Activated CD4-positive, CD25-positive, alpha-beta regulatory T cell (primary cell): ENCODE measurements around the gene GATC.
A peak's percentile ranks its signal among the peaks of the same experiment; 100 is the strongest.
"Not testable (repeated sequence)": the region's sequence is repeated elsewhere in the genome, so short reads cannot be mapped to it uniquely, and the experiment has no call there.

ENCODE experiments used
- DNase-seq, 4 experiments: peaks; one replicate each; lab custom pipeline; 2025; lab: John Stamatoyannopoulos, UW

Gene GATC

GRCh38 chr12:120470150-120470784, 24.0 kb downstream of the GATC start:
- no peak for DNase-seq

GRCh38 chr12:120472521-120472920, 26.3 kb downstream of the GATC start:
- no peak for DNase-seq

- DNase-seq, result no peak
These were observed 27.8 kb downstream of the GATC start for GRCh38 chr12:120473807-120474615.

GRCh38 chr12:120474616-120474960, 28.3 kb downstream of the GATC start:
- no peak for DNase-seq

- no peak for DNase-seq
These were observed 29.4 kb downstream of the GATC start for GRCh38 chr12:120475643-120476042.

GRCh38 chr12:120479458-120479857, 33.2 kb downstream of the GATC start:
- DNase-seq, result no peak

- no peak for DNase-seq
These were observed 34.0 kb downstream of the GATC start for GRCh38 chr12:120480211-120480610.

GRCh38 chr12:120481022-120481767, 35.0 kb downstream of the GATC start:
- no peak for DNase-seq

- DNase-seq, result no peak
These were observed 37.4 kb downstream of the GATC start for GRCh38 chr12:120483621-120484020.

GRCh38 chr12:120485961-120486881, 40.0 kb downstream of the GATC start:
- no peak for DNase-seq

GRCh38 chr12:120487552-120487951, 41.3 kb downstream of the GATC start:
- DNase-seq, result not testable (repeated sequence)

GRCh38 chr12:120488057-120488640, 41.9 kb downstream of the GATC start:
- DNase-seq, result no peak

GRCh38 chr12:120489018-120489417, 42.8 kb downstream of the GATC start:
- DNase-seq, result no peak

- no peak for DNase-seq
These were observed 44.1 kb downstream of the GATC start for GRCh38 chr12:120490325-120490724.

GRCh38 chr12:120490833-120491512, 44.7 kb downstream of the GATC start:
- DNase-seq, result no peak

GRCh38 chr12:120495186-120495730, 49.0 kb downstream of the GATC start:
- DNase-seq, result no peak

- peak; percentile 94 to 99 (median 96) for DNase-seq
These were observed 49.6 kb downstream of the GATC start, which contains the start of gene DYNLL1 for GRCh38 chr12:120495731-120496412. Gene DYNLL1 (plus strand): TSS chr12:120496113. CDS start chr12:120496422, 309 bp downstream.

- DNase-seq, result peak in 2 of 4 experiments; percentile 2 to 13
These were observed 50.4 kb downstream of the GATC start for GRCh38 chr12:120496413-120497340.
